Breast epithelium (tissue), 3 donors: ENCODE measurements around the gene FHIT.

ENCODE experiments used
- POLR2AphosphoS5 ChIP-seq, 3 donors: sonication (generic); formaldehyde crosslinking; IDR thresholded peaks; one replicate each; pipeline ENCODE4 v1.6.1; 2017; ENCODE audit warnings: antibody characterized with exemption in 3 of 3
- TF ChIP-seq, protein P1 (sequence below), 3 donors: fragments of 450-650 bp; IDR thresholded peaks; one replicate each; pipeline ENCODE4 v1.5.1; 2016 to 2017; ENCODE audit warnings: antibody characterized with exemption in 3 of 3, mild to moderate bottlenecking in 3 of 3, moderate library complexity in 3 of 3

DNA sequence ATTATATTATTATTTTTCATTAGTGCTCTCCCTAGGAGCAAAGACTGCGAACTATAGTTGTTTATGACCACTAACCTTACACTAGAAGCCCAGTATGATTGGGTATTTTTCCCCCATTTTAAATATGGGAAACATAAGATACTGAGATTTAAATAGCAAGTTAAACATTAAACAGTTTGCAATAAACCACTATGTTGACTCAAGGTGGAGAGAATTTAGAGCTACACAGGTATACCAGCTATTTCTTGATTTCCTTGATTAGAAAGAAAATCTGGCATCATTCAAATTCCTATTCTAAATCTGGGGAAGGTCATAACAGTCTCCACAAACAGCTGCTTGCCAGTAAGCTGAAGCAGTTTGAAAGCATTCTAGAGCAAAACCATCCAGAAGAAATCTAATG, 1337.6 kb downstream of the FHIT start:
- TF ChIP-seq, protein P1, sequence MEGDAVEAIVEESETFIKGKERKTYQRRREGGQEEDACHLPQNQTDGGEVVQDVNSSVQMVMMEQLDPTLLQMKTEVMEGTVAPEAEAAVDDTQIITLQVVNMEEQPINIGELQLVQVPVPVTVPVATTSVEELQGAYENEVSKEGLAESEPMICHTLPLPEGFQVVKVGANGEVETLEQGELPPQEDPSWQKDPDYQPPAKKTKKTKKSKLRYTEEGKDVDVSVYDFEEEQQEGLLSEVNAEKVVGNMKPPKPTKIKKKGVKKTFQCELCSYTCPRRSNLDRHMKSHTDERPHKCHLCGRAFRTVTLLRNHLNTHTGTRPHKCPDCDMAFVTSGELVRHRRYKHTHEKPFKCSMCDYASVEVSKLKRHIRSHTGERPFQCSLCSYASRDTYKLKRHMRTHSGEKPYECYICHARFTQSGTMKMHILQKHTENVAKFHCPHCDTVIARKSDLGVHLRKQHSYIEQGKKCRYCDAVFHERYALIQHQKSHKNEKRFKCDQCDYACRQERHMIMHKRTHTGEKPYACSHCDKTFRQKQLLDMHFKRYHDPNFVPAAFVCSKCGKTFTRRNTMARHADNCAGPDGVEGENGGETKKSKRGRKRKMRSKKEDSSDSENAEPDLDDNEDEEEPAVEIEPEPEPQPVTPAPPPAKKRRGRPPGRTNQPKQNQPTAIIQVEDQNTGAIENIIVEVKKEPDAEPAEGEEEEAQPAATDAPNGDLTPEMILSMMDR (IDR thresholded peaks at IDR 0.05): no peak
- no peak for TF ChIP-seq POLR2AphosphoS5 (IDR thresholded peaks at IDR 0.05)
